Amygdala (tissue), 56 donors: ENCODE data around the gene KCNMB2.
"Not testable (repeated sequence)": the region's sequence is repeated elsewhere in the genome, so short reads cannot be mapped to it uniquely, and the experiment has no call there.

Experiments used
- DNase-seq, 56 donors: peaks; one replicate each; lab custom pipeline; 2025; lab: John Stamatoyannopoulos, UW

Gene KCNMB2

DNA sequence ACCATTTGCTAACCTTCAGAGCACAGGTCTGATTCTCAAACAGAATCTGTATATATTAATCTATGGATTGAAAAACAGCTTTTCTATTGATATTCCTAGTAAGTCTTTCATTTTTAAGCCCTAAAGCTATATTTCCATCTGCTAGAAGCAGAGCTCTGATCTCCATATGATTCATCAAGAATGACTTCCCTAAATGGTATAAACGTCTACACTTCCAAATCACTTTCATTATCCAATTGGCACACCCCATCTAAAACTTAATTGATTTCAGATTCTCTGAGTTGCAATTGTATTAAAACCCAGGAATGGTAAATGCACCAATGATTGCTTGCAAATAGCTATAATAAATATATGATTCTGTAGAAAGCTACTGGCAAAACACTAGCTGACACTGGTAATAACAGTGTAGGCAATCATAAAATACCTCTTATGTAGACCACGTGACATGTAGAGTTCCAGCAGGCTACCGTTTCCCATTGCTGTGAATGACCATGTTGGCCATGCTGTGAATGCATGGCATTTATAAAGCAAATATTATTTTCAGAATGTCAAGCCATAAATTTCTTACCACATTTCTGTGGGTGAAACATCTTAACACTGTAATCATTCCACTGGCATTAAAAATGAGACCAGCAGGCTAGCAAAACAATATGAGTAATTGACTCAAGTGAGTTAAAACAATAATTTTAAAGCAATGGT is 309.3 kb downstream of the KCNMB2 start:
- DNase-seq: no peak

- no peak for DNase-seq
Measured at GRCh38 chr3:178847190-178847589, 311.0 kb downstream of the KCNMB2 start.

DNA sequence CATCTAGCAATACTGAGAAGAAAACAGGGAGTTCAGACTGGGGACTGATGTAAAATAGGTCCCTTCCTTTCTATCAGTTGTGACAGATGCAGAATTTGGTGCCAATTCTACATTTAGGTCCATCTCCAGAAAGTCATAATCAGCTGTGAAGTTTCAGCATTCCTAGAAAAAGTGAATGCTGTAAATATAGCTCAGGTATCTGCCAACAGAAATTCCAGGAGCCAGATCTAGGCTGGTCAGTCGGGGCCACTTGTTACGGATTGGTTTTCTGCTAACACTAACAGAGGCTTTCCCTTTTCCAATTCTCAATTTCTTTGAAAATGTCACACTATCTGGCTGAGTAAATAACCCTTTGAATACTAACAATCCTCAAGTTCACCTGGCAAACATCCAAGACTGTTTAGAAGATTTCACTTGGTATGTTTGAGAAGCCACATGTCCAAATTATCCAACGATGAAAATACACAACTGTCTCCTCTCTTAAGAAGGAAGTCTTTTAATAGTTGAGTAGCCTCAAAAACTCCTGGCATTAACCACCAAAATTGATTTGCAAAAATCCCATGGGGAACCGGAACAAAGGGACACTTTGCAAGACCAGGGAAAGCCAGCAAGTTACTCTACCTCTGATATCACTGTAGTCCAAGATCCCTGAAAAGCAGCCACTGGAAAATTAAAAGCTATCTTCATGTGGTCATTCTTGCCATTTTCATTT is 313.1 kb downstream of the KCNMB2 start:
- DNase-seq: no peak

DNA sequence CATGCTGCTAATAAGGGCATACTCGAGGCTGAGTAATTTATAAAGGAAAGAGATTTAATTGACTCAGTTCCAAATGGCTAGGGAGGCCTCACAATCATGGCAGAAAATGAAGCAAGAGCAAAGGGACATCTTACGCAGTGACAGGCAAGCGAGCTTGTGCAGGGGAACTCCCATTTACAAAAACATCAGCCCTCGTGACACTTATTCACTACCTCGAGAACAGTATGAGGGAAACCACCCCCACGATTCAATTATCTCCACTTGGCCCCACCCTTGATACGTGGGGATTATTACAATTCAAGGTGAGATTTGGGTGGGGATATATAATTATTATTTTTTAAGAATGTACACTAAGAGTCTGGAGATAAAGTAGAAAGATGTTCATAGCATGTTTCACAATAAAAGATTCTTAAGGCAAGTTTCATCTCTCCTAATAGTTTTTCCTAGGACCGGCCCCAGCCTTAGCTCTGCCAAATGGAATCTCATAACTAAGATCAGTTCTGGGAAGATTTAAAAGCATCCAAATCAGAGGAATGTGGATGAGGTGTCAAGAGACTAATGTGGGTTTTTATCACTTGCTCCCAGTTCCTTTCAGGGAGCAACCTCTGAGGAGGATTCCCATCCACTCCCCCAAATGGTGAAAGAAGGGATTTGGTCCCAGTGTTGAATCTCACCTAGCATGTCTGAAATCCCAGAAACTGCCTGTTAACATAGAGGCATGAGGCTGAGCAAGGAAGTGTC is 314.4 kb downstream of the KCNMB2 start:
- no peak for DNase-seq

- no peak for DNase-seq
Measured at GRCh38 chr3:178851564-178851963, 315.3 kb downstream of the KCNMB2 start.

DNA sequence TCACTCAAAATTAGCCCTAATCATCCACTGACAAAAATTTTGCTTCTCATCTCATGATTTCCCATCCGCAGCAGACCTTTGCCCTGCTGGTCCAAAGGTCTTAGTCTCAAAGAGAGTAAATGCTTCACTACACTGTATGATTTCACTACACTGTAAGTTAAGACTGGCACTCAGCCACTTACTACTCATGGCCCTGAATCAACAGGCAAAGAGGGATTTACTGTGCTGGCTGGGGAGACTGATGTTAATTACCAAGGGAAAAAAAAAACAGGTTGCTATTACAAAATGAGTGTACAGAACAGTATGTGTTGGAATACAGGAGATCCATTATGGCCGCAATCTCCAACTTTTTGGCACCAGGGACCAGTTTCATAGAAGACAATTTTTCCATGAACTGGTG is 320.6 kb downstream of the KCNMB2 start:
- DNase-seq: no peak

GRCh38 chr3:178859386-178859785 is 323.1 kb downstream of the KCNMB2 start:
- no peak for DNase-seq

DNA sequence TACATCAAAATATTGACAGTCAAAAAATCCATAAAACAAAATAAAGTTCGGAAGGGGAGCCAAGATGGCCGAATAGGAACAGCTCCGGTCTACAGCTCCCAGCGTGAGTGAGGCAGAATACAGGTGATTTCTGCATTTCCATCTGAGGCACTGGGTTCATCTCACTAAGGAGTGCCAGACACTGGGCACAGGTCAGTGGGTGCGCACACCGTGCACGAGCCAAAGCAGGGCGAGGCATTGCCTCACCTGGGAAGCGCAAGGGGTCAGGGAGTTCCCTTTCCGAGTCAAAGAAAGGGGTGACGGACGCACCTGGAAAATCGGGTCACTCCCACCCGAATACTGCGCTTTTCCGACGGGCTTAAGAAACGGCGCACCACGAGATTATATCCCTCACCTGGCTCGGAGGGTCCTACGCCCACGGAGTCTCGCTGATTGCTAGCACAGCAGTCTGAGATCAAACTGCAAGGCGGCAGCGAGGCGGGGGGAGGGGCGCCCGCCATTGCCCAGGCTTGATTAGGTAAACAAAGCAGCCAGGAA is 323.7 kb downstream of the KCNMB2 start:
- DNase-seq: not testable (repeated sequence)

- no peak for DNase-seq
Measured at GRCh38 chr3:178868681-178869080, 332.4 kb downstream of the KCNMB2 start.

DNA sequence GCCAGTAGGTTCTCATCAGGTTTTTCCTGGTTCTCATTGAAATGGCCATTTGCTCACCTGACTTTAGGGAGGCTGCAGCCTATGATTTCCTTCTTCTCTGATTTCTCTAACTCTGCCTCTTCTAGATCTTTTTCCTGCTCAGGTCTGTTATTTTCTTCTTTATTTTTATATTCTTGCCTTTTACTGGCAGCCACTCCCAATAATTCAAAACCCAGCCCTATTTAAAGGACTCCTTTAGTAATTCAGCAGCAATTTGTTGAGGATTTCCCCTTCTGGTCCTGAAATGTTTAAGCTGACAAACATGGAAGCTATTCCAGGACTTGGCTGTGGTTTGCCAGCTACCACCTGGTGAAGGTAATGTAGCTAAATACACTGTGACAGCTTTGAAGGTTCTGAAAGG is 333.8 kb downstream of the KCNMB2 start:
- DNase-seq: no peak

- DNase-seq: no peak
Measured at GRCh38 chr3:178875157-178875556, 338.9 kb downstream of the KCNMB2 start.

DNA sequence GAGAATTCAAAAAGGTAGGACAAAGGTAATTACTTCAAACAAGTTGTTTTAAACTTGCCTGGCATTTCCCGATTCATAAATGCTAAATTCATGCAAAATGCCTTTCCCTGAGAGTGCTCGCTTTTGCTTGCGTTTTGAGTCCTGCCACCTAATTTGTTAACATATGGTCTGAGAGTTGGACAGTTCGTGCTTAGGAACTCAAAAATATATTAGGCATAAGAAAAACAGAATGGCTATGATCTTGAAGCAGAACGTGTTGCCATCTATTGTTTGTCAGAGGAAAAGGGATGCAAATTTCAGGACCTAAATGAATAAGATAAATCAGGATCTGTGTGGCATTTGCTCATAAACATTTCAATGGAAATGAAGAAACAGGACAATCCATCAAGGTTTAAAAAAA is 339.6 kb downstream of the KCNMB2 start:
- DNase-seq: no peak

- DNase-seq: no peak
Measured at GRCh38 chr3:178880274-178880673, 344.0 kb downstream of the KCNMB2 start.
